Large intestine (tissue), 3 donors: Measurements from ENCODE around the gene ARHGEF35. TPM values are rescaled to one million over a fixed set of nuclear protein-coding genes. Genes with fewer than 3 reads are reported as not detected.
"Not testable (repeated sequence)": the region's sequence is repeated elsewhere in the genome, so short reads cannot be mapped to it uniquely, and the experiment has no call there.

Source experiments
- DNase-seq, 2 donors: peaks; one replicate each; pipeline versions ENCODE4 v3.0.0 to v3.0.0-alpha.2; 2013
- H3K27ac ChIP-seq: one replicate; pipeline ENCODE4 v1.5.1; 2013; ENCODE audit warnings: low read length
- H3K27me3 ChIP-seq: 2 replicates; pipeline ENCODE4 v1.6.1; 2013; ENCODE audit warnings: low read length; ENCODE audit not compliant: control insufficient read depth, insufficient read depth
- H3K36me3 ChIP-seq: 2 replicates; pipeline ENCODE4 v1.6.1; 2013; ENCODE audit warnings: low read length; ENCODE audit not compliant: control insufficient read depth, insufficient read depth
- H3K4me1 ChIP-seq: one replicate; pipeline ENCODE4 v1.6.1; 2013; ENCODE audit warnings: low read length; ENCODE audit not compliant: control insufficient read depth, insufficient read depth
- H3K4me3 ChIP-seq: one replicate; pipeline ENCODE4 v1.5.1; 2013; ENCODE audit warnings: low read length
- H3K9me3 ChIP-seq: one replicate; pipeline ENCODE4 v1.6.1; 2013; ENCODE audit warnings: mild to moderate bottlenecking, low read depth, low read length, moderate library complexity; ENCODE audit not compliant: control insufficient read depth
- WGBS: methylation state at CpG from one replicate; pipeline ENCODE4 v1.1.5; 2013; ENCODE audit warnings: low lambda C conversion rate; ENCODE audit not compliant: insufficient coverage; 5-methylcytosine and 5-hydroxymethylcytosine counted together
- polyA plus RNA-seq: library from polyadenylated mRNA; unstranded; fragments of 120-200 nt; gene quantifications from one replicate; pipeline ENCODE4 v1.2.1, GENCODE V29; 2013

The ARHGEF35 gene
- polyA plus RNA-seq, 1 donor: 30.6 TPM

DNA sequence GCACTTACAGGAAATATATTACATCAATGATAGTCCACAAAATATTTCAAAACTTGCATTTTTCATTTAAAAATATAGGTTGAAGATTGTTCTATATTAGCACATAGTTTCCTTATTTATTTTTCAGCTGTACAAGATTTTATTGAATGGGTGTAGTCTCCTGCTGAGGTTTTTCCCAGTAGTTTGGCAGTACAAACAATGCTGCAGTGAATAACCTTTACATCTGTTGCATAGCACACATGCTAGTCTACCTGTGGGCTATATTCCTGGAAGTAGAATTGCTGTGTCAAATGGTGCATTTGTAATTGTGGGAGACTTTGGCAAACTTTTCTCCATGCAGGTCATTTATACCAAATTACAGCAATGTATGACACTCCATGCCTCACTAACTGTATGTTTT is 24.9 kb upstream of the ARHGEF35 start:
- H3K36me3 ChIP-seq, H3K27ac ChIP-seq, DNase-seq, H3K9me3 ChIP-seq, H3K27me3 ChIP-seq, H3K4me3 ChIP-seq, H3K4me1 ChIP-seq: not testable (repeated sequence)

DNA sequence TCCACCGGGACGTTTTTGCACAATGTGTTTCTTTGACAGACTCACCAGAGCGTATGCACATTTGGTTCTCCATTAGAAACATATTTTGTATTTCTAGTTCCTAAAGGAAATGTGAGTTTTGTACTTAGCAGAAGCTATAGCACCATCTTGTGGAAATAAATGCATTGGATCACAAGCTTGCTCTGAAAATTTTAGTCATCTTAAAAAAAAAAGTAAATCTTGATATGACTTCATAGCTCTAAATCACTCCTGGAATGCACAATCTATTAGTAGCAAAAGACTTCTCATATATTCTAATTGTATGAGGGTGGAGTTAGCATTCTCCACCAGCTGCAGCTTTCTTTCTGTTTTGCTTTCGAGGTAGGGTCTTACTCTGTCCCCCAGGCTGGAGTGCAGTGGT is 23.5 kb upstream of the ARHGEF35 start:
- not testable (repeated sequence) for H3K27ac ChIP-seq, H3K4me3 ChIP-seq, H3K9me3 ChIP-seq, H3K27me3 ChIP-seq, H3K36me3 ChIP-seq, DNase-seq, H3K4me1 ChIP-seq
- no CpG with 5 or more reads among the region's 4 CpGs for WGBS

DNA sequence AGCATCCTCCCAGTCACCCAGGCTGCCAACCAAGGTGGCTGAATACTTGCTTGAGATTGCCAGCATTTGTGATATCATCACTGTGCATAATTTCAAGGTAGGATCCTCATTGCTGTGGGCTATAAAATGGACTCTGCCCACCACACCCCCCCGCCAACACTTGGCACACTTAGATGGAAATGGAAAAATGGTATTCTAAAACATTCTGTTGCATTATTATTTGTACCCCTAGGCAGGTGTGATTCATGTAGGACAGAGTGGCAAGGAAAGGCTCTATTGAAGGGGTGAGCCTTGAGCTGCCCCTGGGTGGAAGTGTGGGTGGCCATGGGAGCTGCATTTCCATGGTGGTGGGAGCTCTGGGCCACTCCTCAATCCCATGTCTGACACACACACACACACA is 22.9 kb upstream of the ARHGEF35 start:
- H3K27ac ChIP-seq, H3K36me3 ChIP-seq, H3K4me1 ChIP-seq, H3K4me3 ChIP-seq, H3K27me3 ChIP-seq, H3K9me3 ChIP-seq: not testable (repeated sequence)
- WGBS: no CpG with 5 or more reads among the region's 1 CpG
- DNase-seq: peak in 1 of 2 donors; percentile 1

DNA sequence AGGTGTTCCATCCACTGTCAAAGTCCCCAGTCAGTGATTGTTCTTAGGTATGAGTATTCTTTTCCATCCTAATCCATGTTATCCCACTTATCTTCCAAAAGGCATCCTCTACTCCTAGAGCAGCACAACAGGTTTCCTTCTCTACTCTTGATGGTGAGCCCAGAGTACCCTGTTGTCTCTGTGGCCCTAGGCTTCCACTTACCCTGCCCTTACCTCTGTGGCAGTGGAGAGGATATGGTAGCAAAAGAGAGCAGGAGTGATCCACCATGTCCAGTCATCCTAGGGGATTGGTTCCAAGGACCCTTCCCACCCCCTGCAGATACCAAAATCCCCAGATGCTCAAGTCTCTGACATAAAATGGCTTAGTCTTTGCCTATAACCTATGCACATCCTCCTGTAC is 21.6 kb upstream of the ARHGEF35 start:
- not testable (repeated sequence) for H3K9me3 ChIP-seq, DNase-seq, H3K27me3 ChIP-seq, H3K4me3 ChIP-seq, H3K36me3 ChIP-seq, H3K27ac ChIP-seq, H3K4me1 ChIP-seq

DNA sequence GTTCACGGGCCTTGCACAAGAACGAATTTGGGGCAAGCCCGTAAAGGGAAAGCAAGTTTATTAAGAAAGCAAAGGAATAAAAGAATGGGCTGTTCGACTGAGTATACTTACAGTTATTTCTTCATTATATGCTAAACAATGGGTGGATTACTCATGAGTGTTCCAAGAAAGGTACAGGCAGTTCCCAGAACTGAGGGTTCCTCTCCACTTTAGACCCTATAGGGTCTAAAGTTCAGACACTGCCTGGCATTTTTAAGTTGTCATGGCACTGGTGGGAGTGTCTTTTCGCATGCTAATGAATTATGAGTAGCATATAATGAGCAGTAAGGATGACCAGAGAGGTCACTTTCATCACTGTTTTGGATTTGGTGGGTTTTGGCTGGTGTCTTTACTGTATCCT is 9.7 kb upstream of the ARHGEF35 start:
- H3K36me3 ChIP-seq, H3K9me3 ChIP-seq, H3K4me1 ChIP-seq, H3K27ac ChIP-seq, H3K4me3 ChIP-seq, DNase-seq, H3K27me3 ChIP-seq: not testable (repeated sequence)
- no CpG with 5 or more reads among the region's 5 CpGs for WGBS

DNA sequence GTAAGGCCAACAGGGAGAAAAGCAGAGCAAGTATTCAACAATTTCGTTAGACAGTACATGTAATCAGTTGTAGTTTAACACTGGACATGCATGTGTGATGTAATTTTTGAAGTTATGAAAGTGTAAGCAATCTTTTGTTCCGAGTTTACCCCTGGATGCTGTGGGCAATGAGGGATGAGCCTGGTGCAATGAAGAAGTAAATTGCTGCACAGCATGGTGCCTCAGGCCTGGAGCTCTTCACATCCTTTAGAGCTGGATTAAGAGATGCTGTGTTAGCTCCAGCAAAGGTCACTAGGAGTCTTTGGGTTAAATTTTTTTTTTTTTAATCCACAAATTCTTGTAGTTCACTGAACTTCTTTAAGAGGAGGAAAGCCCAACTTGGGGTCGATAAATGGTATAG is 7.5 kb upstream of the ARHGEF35 start:
- not testable (repeated sequence) for H3K27ac ChIP-seq, H3K27me3 ChIP-seq, DNase-seq, H3K9me3 ChIP-seq, H3K4me3 ChIP-seq, H3K36me3 ChIP-seq, H3K4me1 ChIP-seq
- no CpG with 5 or more reads among the region's 3 CpGs for WGBS

DNA sequence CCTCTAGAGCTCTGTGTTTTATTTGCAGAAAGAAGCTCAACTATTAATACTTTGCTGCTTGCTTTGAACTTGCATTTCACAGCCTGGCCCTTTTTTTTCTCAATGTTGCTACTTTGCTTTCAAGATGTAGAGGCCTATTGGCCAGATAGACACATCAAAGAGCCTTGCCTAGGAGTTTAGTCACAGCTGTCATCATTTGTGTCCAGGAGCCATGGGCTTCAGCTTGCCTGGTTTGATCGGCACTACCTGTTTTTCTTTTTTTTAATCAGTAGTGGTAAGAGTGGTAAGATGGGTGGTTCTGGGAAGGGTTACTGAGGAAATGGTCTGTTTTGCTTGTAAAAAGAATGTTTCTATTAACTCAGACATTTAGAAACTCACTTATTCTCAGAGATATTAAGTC is 6.3 kb upstream of the ARHGEF35 start:
- WGBS: no CpG with 5 or more reads among the region's 1 CpG
- H3K4me1 ChIP-seq, H3K27ac ChIP-seq, DNase-seq, H3K4me3 ChIP-seq, H3K9me3 ChIP-seq, H3K27me3 ChIP-seq, H3K36me3 ChIP-seq: not testable (repeated sequence)

DNA sequence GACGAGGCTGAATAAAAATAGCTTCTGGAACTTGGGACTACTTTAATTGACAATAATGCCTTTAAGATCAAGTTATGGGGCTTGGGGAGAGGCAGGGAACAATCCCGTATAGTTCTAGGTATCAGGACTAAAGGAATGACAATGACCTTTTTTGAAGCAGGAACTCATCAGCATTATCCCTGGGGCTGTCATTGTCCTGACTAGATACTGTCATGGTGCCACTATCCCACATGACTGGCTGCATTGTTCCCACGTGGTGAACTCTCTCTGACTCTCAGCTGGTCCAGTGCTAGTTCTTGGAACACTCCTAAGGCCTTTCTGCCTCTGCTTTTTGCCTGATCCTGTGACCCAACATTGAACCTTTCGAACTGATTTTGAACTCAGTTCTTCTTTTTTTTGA is 3.3 kb upstream of the ARHGEF35 start:
- not testable (repeated sequence) for H3K4me3 ChIP-seq, DNase-seq, H3K27me3 ChIP-seq, H3K36me3 ChIP-seq, H3K9me3 ChIP-seq, H3K4me1 ChIP-seq, H3K27ac ChIP-seq
- WGBS: no CpG with 5 or more reads among the region's 4 CpGs

DNA sequence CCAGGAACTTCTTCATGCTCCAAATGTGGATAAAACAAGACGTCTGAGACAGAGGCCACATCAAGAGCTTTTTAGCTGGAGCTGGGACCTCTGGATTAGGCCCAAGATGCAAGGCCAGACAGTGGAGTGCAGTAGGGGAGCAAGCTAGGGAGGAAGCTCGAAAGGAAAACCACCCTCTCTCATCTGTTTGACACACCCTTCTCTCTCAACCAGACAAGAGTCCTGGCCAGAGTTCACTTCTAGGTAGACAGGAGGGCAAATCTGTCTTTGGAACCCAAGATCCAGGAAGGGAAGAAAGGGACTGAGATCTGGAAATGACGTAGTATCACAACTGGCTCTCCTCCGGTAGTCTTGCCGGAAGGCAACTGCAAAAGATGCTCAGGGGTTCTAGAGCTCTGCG is 1.2 kb downstream of the ARHGEF35 start:
- not testable (repeated sequence) for H3K4me3 ChIP-seq, H3K4me1 ChIP-seq, H3K27me3 ChIP-seq, H3K27ac ChIP-seq, DNase-seq, H3K9me3 ChIP-seq, H3K36me3 ChIP-seq
- WGBS: no CpG with 5 or more reads among the region's 6 CpGs

DNA sequence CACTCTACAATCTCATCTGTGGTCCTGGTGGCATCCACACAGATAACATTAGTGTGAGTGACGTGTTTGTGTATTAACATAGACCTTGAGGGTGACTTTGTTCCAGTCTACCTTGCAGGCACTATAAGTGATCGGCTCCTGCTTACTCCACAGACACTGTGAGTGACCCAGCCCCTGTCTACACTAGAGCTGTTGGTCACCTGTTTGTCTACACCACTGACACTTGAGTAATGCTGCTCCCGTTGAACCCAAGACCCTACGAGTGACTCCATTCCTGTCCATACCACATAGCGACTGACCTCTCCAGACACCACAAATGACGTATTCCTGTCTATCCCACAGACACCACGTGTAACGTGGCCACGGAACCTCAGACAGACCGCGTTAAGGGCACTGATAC is 1.9 kb downstream of the ARHGEF35 start:
- not testable (repeated sequence) for H3K36me3 ChIP-seq, H3K27me3 ChIP-seq, H3K27ac ChIP-seq, H3K9me3 ChIP-seq, DNase-seq, H3K4me1 ChIP-seq, H3K4me3 ChIP-seq
- no CpG with 5 or more reads among the region's 11 CpGs for WGBS

DNA sequence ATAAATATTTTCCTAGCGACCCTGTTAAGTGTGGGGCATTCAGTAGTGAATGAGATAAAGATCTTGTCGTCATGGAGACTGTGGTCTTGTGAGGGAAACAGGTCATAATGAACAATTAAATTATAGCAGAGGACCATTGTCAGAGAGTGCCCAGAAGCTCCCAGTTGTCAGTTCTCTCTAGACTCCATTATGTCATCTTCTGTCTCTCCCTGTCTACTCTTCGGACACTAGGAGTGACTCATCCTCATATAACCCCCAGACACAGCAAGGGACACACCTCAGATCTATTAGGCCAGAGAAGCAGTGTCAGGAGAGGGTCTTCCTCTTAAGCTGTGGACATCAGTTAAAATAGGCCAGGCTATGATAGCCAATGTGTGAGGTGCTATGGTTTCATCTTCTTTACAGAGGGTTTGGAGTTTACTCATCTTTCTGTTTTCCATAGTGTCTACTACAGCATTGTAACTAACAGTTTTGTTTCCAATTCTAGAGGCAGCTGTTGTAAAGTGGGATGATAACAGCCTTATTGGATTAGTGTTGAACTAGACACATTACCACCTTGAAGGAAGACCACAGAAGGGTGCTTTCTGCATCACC is 7.0 kb downstream of the ARHGEF35 start:
- H3K27me3 ChIP-seq, H3K27ac ChIP-seq, H3K36me3 ChIP-seq, H3K4me1 ChIP-seq, DNase-seq, H3K9me3 ChIP-seq, H3K4me3 ChIP-seq: not testable (repeated sequence)
- no CpG with 5 or more reads among the region's 3 CpGs for WGBS
